ENCODE results near the gene CTSZ.

CTSZ gene

DNA sequence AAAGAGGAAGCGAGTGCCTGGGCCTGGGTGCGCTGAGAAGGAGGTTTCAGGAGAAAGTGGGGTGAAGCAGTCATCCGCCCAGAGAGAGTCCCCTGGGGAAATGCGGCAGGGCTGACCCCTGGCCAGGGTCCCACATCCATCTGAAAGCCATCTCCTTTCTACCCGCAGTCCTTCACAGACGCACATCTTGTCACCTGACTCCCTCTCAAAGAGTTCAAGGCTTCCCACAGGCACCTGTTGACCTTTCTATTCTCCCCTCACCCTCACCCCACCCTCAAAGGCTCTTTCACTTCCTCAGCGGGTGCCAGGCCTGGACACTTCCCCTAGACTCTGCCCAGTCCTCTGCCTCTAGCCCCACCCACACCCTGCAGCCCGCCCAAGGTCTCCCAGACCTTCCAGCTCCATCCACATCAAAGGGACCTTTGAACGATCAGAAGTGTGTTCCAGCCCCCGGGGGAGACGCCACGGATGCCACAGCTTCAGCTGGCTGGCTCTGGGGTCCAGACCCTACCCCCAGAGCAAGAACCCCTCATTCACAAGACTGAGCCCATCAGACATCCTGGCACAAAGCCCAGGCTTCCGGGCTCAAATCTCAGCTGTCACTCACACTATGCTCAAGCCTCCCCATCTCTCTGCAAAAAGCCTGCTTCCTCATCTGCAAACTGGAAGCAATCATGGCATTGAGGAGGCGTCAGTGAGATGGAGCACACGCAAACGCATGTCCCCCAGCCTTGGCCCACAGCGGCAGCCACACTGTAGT, 2.1 kb downstream of the CTSZ start:
- DNase-seq (ENCODE audit: low spot score): peak; percentile 87
- TF ChIP-seq, protein P1, sequence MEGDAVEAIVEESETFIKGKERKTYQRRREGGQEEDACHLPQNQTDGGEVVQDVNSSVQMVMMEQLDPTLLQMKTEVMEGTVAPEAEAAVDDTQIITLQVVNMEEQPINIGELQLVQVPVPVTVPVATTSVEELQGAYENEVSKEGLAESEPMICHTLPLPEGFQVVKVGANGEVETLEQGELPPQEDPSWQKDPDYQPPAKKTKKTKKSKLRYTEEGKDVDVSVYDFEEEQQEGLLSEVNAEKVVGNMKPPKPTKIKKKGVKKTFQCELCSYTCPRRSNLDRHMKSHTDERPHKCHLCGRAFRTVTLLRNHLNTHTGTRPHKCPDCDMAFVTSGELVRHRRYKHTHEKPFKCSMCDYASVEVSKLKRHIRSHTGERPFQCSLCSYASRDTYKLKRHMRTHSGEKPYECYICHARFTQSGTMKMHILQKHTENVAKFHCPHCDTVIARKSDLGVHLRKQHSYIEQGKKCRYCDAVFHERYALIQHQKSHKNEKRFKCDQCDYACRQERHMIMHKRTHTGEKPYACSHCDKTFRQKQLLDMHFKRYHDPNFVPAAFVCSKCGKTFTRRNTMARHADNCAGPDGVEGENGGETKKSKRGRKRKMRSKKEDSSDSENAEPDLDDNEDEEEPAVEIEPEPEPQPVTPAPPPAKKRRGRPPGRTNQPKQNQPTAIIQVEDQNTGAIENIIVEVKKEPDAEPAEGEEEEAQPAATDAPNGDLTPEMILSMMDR (IDR thresholded peaks at IDR 0.05; ENCODE audit: extremely low read depth, missing control alignments): no peak

DNA sequence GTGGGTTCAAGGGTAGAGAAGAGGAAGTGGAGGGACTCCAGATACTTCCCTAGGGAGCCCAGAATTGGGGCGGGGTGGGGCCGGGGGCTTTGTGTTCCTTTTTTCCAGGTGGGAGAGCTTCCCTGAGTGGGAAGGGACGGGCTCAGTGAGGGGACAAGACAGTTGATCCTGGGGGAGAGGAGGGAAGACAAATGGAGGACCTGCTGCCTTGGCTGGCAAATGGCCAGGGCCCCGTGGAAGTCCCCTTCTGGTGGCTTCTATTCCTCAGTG, 2.6 kb downstream of the CTSZ start:
- no peak for DNase-seq (ENCODE audit: low spot score)
- TF ChIP-seq, protein P1 (IDR thresholded peaks at IDR 0.05; ENCODE audit: extremely low read depth, missing control alignments): no peak

DNA sequence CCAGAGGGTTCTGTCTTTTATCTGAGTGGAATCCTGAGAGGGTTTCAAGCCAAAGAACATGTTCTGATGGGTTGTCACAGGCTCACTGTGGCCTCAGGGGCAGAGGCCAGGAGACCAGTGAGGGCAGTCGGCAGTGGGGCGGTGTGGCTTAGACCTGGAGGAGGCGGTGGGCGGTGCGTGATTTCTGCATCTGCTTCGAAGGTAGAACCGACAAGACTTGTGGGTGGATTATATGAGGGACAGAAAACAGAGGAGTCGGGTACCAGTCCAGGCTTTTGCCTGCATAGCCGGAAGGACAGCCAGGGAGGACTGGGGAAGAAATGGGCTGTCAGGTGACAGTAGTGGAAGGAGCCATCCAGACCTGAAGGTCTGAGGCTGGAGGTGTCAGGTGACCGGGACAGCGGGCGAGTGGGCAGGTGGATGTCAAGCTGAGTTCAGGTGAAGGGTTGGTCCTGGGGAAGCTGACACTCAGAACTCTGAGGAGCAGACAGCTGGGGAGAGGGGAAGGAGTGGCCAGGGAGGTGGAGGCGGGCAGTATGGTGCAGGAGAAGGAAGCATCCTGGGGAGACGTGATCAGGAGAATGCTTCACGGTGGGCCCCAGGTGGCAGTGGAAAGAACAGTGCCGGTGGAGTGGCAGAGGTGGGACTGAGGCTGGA, 3.1 kb downstream of the CTSZ start:
- TF ChIP-seq, protein P1 (IDR thresholded peaks at IDR 0.05; ENCODE audit: extremely low read depth, missing control alignments): no peak
- DNase-seq (ENCODE audit: low spot score): peak; percentile 39

DNA sequence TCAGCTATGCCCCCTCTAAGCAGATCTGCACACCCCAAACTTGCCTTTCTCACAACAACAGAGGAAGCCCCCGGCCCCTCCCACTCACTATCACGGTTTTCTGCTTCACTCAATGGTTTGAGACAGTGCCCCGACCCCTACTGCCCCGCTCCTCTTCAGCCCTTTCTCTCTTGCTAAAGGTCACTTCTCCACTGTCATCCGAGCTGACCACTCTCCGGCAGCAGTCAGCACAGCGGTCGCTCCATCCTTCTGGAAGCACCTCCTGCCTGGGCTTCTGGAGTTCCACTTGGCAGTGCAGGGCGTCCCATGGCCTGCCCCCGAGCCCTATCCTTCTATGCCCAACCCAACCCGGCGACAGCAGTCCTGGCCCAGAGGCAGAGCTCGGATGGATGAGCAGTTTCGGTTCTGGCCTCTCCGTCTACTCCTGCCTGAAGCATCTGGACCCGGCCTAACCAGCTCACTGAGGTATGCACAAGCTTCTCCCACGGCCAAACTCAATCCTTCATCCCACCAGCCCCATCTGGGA, 4.1 kb downstream of the CTSZ start:
- no peak for DNase-seq (ENCODE audit: low spot score)
- TF ChIP-seq, protein P1 (IDR thresholded peaks at IDR 0.05; ENCODE audit: extremely low read depth, missing control alignments): no peak

DNA sequence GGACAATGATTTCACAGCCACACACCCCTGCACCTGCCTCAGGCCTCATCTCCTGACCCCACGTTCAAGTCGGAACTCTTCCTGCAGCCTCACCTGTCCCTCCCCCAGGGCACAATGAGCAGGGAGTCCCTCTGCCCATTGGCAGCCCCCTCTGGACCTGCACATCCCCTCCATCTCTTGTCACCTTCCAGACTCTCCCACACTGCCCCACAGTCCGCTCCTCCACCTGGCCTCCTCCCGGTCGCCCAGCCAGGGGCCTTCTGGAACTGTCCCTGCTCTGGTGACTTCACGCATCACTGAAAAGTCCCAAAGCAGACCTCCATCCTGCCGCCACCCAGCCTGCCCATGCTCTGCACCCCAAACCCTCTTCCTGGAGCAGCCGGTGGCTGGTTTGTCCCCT, 4.7 kb downstream of the CTSZ start:
- TF ChIP-seq, protein P1 (IDR thresholded peaks at IDR 0.05; ENCODE audit: extremely low read depth, missing control alignments): no peak
- DNase-seq (ENCODE audit: low spot score): no peak

DNA sequence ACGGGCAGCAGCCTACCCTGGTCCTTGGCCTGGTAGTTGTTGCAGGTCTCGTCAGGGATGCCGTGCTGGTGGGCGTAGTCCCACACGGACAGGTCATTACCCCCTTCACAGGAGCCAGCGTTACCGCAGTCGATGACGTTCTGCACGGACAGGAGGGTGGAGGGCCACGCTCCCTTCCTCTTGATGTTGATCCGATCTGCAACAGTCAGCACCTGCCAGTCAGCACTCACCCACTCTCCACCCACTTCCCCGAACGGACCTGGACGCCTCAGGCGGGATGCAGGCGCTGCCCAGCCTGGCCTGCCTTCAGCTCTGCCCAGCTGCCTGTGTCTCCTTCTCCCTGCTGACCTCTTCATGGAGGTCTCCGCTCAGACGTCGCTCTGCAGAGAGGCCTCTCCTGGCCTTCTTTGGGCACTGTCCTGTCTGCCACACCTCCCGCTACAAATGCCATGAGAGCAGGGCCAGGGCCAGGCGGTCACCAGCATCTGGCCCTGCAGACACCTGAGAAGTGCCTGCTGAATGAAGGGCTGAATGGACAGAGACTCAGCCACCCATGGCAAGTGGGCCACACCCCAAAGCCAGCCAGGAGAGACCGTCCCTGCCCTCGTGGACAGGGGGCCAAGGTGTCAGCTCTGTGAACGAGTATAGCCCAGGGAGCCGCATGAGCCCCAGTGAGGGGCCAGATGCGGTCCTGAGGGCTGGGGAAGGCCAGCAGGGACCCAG, 5.4 kb downstream of the CTSZ start:
- no peak for DNase-seq (ENCODE audit: low spot score)
- TF ChIP-seq, protein P1 (IDR thresholded peaks at IDR 0.05; ENCODE audit: extremely low read depth, missing control alignments): no peak

DNA sequence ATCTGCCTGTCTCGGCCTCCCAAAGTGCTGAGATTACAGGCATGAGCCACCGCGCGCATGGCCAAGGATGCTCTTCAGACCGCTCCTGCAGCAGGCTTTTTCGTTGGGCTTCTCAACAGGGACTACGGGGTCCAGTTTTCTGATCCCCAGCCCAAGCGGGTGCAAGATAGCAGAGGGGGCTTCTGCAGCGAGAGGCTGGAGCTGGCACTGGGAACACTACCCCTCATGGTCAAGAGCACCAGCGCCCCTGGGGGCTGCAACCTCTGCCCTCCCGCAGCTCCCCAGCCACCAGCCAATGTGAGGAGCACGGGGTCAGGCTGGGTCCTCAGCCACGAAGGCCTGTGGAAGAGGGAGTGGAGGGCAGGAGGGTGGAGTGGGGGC, 6.0 kb downstream of the CTSZ start:
- TF ChIP-seq, protein P1 (IDR thresholded peaks at IDR 0.05; ENCODE audit: extremely low read depth, missing control alignments): no peak
- no peak for DNase-seq (ENCODE audit: low spot score)

Data from GM20000 (cell line).